ENCODE results near the gene ARL17A. TPM values are rescaled to one million over a fixed set of nuclear protein-coding genes. Genes with fewer than 3 reads are reported as not detected.
A peak's percentile ranks its signal among the peaks of the same experiment; 100 is the strongest.
"Not testable (repeated sequence)": the region's sequence is repeated elsewhere in the genome, so short reads cannot be mapped to it uniquely, and the experiment has no call there.

Gene ARL17A
- total RNA-seq, result 10 to 100 TPM in 2 of 3 donors, 1 to 10 TPM in 1; 9.3 to 20.6 (median 12.7) TPM

GRCh38 chr17:46579083-46580075 lies at the start of gene ARL17A:
ARL17A (minus strand) TSS chr17:46579691; CDS start chr17:46576322, 3,369 bp downstream.
- H3K36me3 ChIP-seq; intact Hi-C loops (cut with DNase I; ENCODE audit: low total_unique reads); H3K4me1 ChIP-seq; H3K9me3 ChIP-seq; H3K27me3 ChIP-seq: not testable (repeated sequence)
- peak; percentile 73 to 82 for DNase-seq (ENCODE audit: low spot score in 2 of 2)
- peak within 1 kb of the TSS in 1 of 2 donors; percentile 63 for H3K27ac ChIP-seq
- H3K4me3 ChIP-seq, result peak within 1 kb of the TSS in 2 of 3 donors; percentile 30 to 57

- intact Hi-C loops (cut with DNase I; ENCODE audit: low total_unique reads); H3K27me3 ChIP-seq; H3K4me1 ChIP-seq; H3K27ac ChIP-seq; H3K4me3 ChIP-seq; H3K36me3 ChIP-seq; DNase-seq (ENCODE audit: low spot score in 2 of 2); H3K9me3 ChIP-seq: not testable (repeated sequence)
Observed at GRCh38 chr17:46628753-46629436, 49.4 kb upstream of the ARL17A start.

DNA sequence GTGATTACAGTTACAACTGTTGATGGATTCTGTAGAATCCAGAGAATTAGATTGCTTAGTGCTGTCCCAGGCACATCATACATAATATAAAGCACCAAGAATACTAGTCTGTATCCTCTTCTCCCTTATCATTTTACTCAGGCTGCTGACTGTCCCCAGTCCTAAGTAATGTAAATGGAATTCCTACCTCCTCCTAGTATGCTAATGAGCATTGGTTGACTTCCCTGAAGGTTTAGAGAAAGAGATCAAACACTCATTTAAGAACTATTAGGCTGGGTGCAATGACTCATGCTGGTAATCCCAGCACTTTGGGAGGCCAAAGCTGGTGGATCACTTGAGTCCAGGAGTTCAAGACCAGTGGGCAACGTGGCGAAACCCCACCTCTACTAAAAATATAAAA lies 48.0 kb upstream of the ARL17A start:
- intact Hi-C loops (cut with DNase I; ENCODE audit: low total_unique reads); H3K9me3 ChIP-seq; H3K4me1 ChIP-seq; H3K4me3 ChIP-seq; H3K27ac ChIP-seq; H3K27me3 ChIP-seq; H3K36me3 ChIP-seq; DNase-seq (ENCODE audit: low spot score in 2 of 2): not testable (repeated sequence)

DNA sequence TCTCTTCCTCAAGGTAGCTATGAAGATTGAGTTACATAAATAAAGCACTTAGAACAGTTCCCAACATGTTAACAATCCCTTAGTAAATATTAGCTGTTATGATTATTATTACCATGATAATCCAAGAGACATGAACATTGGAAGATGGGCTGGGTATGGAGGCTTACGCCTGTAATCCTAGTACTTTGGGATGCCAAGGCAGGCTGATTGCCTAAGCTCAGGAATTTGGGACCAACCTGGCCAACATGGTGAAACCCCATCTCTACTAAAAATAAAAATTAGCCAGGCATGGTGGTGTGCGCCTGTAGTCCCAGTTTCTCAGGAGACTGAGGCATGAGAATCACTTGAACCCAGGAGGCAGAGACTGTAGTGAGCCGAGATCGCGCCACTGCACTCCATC lies 45.2 kb upstream of the ARL17A start:
- intact Hi-C loops (cut with DNase I; ENCODE audit: low total_unique reads); H3K36me3 ChIP-seq; H3K27ac ChIP-seq; H3K4me3 ChIP-seq; H3K9me3 ChIP-seq; H3K4me1 ChIP-seq; DNase-seq (ENCODE audit: low spot score in 2 of 2); H3K27me3 ChIP-seq: not testable (repeated sequence)

- H3K36me3 ChIP-seq; intact Hi-C loops (cut with DNase I; ENCODE audit: low total_unique reads); DNase-seq (ENCODE audit: low spot score in 2 of 2); H3K4me1 ChIP-seq; H3K9me3 ChIP-seq; H3K4me3 ChIP-seq; H3K27me3 ChIP-seq; H3K27ac ChIP-seq: not testable (repeated sequence)
Observed at GRCh38 chr17:46623790-46624189, 44.3 kb upstream of the ARL17A start.

- H3K4me1 ChIP-seq; H3K4me3 ChIP-seq; intact Hi-C loops (cut with DNase I; ENCODE audit: low total_unique reads); H3K27me3 ChIP-seq; H3K9me3 ChIP-seq; H3K27ac ChIP-seq; H3K36me3 ChIP-seq; DNase-seq (ENCODE audit: low spot score in 2 of 2): not testable (repeated sequence)
Observed at GRCh38 chr17:46618975-46619374, 39.5 kb upstream of the ARL17A start.

DNA sequence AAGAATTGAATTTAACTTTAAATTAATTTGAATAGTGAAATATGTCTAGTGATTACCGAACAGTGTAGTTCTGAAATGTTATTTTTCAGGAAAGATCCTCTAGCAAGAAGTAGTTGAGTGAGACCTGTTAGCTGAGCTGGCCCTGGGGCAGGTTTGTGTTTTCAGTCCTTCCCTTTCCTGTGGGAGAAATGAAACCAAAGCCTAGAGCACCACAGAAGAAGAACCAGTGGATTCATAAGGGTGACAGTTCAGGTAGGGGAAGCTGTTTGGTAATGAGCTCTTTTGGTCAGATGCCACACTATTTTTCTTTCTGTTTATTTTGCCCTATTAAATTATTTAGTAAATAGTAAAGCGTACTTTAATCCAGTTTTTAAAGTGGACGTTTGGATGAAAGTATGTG lies 37.6 kb upstream of the ARL17A start:
- DNase-seq (ENCODE audit: low spot score in 2 of 2); intact Hi-C loops (cut with DNase I; ENCODE audit: low total_unique reads): not testable (repeated sequence)

DNA sequence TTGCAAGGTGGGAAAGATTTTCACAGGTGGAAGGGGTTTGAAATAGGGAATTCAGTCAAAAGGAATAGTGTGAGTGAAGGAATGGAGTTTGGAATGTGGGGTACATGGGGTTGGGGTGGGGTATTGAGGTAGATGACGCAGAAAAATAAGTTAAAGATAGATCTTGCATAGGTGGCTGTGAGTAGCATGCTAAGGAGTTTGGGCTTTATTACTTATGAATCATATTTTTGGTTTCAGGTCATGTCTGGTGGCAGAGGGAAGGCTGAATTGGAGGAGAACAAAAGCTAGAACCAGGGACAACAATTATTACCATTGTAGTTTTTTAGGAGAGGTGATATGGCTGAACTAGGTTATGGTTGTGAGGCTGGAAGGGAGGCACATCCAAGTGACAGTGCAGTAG lies 34.4 kb upstream of the ARL17A start:
- H3K27ac ChIP-seq; H3K27me3 ChIP-seq; H3K4me3 ChIP-seq; H3K9me3 ChIP-seq; H3K36me3 ChIP-seq; intact Hi-C loops (cut with DNase I; ENCODE audit: low total_unique reads); H3K4me1 ChIP-seq; DNase-seq (ENCODE audit: low spot score in 2 of 2): not testable (repeated sequence)

More for the DNA sequence above, 37.6 kb upstream of the ARL17A start:
- H3K27me3 ChIP-seq, H3K9me3 ChIP-seq, H3K4me3 ChIP-seq, H3K27ac ChIP-seq, H3K4me1 ChIP-seq, H3K36me3 ChIP-seq: not testable (repeated sequence)

- H3K4me1 ChIP-seq; H3K36me3 ChIP-seq; H3K27ac ChIP-seq; H3K9me3 ChIP-seq; intact Hi-C loops (cut with DNase I; ENCODE audit: low total_unique reads); DNase-seq (ENCODE audit: low spot score in 2 of 2); H3K4me3 ChIP-seq; H3K27me3 ChIP-seq: not testable (repeated sequence)
Observed at GRCh38 chr17:46611304-46611703, 31.8 kb upstream of the ARL17A start.

DNA sequence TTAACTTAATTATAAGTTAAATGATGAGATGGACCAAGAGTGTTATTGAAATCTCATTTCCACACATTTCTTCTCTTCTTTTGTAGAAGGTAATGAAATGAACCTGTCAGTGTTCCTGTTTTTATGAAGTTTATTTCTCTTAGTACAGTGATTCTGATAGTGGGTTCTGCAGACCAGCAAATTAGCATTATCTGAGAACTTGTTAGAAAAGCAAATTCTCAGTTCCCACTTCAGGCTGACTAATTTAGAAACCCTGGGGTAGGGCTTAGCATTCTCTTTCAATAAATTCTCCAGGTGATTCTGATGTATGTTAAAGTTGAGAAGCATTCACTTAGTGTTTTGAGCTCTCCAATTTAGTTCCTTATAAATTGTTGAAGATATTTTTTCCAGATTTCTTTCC lies 23.6 kb upstream of the ARL17A start:
- H3K27me3 ChIP-seq; H3K27ac ChIP-seq; H3K4me1 ChIP-seq; intact Hi-C loops (cut with DNase I; ENCODE audit: low total_unique reads); H3K36me3 ChIP-seq; DNase-seq (ENCODE audit: low spot score in 2 of 2); H3K4me3 ChIP-seq; H3K9me3 ChIP-seq: not testable (repeated sequence)

GRCh38 chr17:46600767-46601166 lies 21.3 kb upstream of the ARL17A start:
- H3K27ac ChIP-seq; DNase-seq (ENCODE audit: low spot score in 2 of 2); H3K9me3 ChIP-seq; H3K27me3 ChIP-seq; H3K4me1 ChIP-seq; H3K4me3 ChIP-seq; intact Hi-C loops (cut with DNase I; ENCODE audit: low total_unique reads); H3K36me3 ChIP-seq: not testable (repeated sequence)

GRCh38 chr17:46598344-46598931 lies 18.9 kb upstream of the ARL17A start:
- H3K36me3 ChIP-seq; H3K4me3 ChIP-seq; intact Hi-C loops (cut with DNase I; ENCODE audit: low total_unique reads); H3K4me1 ChIP-seq; H3K27ac ChIP-seq; H3K9me3 ChIP-seq; H3K27me3 ChIP-seq; DNase-seq (ENCODE audit: low spot score in 2 of 2): not testable (repeated sequence)

GRCh38 chr17:46591332-46591731 lies 11.8 kb upstream of the ARL17A start:
- intact Hi-C loops (cut with DNase I; ENCODE audit: low total_unique reads); H3K4me1 ChIP-seq; H3K4me3 ChIP-seq; H3K36me3 ChIP-seq; H3K27ac ChIP-seq; H3K27me3 ChIP-seq; H3K9me3 ChIP-seq; DNase-seq (ENCODE audit: low spot score in 2 of 2): not testable (repeated sequence)

All from breast epithelium (tissue), 4 donors.